Measurements from ENCODE around the gene PCDHGC4.
A peak's percentile ranks its signal among the peaks of the same experiment; 100 is the strongest.

The PCDHGC4 gene

DNA sequence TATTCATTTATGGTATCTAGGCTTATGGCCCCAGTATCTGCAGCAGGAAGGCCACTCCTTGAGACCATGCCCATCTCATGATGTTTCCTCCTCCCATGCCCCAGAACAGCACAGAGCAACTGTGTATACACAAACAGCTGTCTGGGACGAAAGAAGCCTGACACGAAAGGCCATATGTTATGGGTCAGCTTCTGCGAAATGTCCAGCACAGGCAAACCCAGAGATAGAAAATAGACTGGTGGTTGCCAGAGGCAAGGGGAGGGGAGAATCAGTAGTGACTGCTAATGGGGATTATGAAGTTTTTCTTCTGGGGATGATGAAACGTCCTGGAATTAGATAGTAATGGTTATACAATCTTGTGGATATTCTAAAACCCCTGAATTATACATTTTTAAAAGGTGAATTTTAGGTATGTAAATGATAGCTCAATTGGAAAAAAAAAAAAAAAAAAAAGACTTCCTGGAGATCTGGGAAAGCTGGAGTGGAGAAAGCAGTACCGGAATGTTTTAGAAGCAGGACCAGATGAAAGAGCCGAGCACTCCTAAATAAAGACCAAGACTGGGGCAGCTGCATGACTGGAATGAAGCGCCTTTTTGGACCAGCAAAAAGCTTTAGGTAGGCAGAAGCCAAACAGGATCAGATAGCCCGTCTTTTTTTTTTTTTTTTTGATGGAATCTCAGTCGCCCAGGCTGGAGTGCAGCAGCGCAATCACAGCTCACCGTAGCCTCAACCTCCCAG is 33.2 kb downstream of the PCDHGC4 start:
- TF ChIP-seq JUND (IDR thresholded peaks at IDR 0.05; ENCODE audit: low read depth), result no peak
- in situ Hi-C loops (cut with HindIII; ENCODE audit: low pct_unique_long_range_greater_than_20kb, low sequenced_read_pairs), result no loop called here
- DNase-seq (ENCODE audit: low read depth in 1 of 2, low spot score in 1 of 2), result no peak

DNA sequence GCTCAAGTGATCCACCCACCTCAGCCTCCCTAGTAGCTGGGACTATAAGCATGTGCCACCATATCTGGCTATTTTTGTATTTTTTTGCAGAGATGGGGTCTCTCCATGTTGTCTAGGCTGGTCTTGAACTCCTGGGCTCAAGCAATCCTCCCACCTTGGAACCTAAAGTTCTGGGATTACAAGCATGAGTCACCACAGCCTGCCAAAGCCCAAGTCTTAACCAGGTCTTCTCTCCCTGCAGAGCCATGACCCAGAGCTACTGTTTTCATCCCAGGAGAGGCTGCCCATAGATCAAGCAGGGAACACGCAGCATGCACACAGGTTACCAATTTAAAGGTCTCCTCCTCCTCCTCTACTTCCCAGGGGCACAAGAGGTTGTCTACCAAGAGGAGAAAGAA is 33.8 kb downstream of the PCDHGC4 start:
- in situ Hi-C loops (cut with HindIII; ENCODE audit: low pct_unique_long_range_greater_than_20kb, low sequenced_read_pairs), result no loop called here
- no peak for TF ChIP-seq JUND (IDR thresholded peaks at IDR 0.05; ENCODE audit: low read depth)
- no peak for DNase-seq (ENCODE audit: low read depth in 1 of 2, low spot score in 1 of 2)

DNA sequence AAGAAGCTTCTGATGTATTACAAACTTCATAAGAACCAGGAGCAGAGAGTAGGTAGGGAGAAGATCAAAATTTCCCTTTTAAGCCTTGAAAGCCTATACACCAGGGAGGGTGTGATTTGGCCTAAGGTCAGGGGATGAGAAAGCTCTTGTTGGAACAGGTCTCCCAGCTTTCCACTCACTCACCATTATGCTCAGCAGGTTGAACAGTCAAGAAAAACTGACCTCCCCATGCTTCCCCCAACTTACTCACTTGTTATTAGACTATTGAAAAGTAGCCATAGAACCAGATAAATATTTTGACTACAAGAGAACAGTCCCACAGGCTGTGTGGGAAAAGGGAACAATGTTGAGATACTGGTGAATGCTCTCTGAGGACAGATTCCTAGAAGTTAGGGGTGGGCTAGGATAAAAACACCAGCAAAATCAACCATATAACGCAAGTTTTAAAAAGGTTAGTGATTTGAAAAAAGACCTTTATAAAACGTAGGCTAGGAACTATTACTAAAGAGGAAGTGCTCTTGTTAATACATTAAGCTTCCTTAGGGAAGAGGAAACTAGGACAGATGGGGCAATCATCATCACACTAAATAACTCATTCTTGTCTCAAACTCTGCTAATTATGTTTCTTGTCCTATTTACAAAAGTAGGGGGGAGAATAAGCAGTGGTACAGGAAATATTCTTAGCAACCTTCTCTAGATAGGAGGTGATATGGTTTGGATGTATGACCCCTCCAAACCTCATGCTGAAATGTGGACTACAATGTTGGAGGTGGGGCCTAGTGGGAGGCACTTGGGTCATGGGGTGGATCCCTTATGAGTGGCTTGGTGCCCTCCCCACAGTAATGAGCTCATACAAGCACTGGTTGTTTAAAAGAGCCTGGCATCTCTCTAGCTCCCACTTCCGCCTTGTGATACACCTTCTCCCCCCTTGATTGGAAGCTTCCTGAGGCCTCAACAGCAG is 35.1 kb downstream of the PCDHGC4 start:
- in situ Hi-C loops (cut with HindIII; ENCODE audit: low pct_unique_long_range_greater_than_20kb, low sequenced_read_pairs), result no loop called here
- DNase-seq (ENCODE audit: low read depth in 1 of 2, low spot score in 1 of 2), result no peak
- no peak for TF ChIP-seq JUND (IDR thresholded peaks at IDR 0.05; ENCODE audit: low read depth)

GRCh38 chr5:141521244-141521781 is 36.5 kb downstream of the PCDHGC4 start:
- in situ Hi-C loops (cut with HindIII; ENCODE audit: low pct_unique_long_range_greater_than_20kb, low sequenced_read_pairs), result no loop called here
- no peak for TF ChIP-seq JUND (IDR thresholded peaks at IDR 0.05; ENCODE audit: low read depth)
- peak in 1 of 2 experiments; percentile 33 for DNase-seq (ENCODE audit: low read depth in 1 of 2, low spot score in 1 of 2)

DNA sequence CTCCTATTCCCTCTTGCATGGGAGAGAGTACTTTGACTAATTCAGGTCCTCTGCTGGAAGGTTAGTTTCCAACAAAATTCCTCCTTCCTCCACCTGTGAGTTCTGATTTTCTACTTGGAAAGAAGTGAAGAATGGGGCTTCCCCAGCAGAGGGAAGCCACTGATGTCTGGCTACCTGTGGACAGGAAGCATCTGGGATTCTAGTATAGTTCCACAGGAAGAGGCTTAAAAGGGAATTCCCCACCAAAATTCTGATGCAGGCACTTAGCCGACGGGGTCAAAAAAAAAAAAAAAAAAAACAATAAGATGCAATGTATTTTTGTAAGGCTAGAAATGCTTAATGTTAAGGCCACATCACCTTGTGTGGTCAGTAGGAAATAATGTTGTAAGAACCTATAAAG is 37.5 kb downstream of the PCDHGC4 start:
- no peak for DNase-seq (ENCODE audit: low read depth in 1 of 2, low spot score in 1 of 2)
- in situ Hi-C loops (cut with HindIII; ENCODE audit: low pct_unique_long_range_greater_than_20kb, low sequenced_read_pairs), result no loop called here

DNA sequence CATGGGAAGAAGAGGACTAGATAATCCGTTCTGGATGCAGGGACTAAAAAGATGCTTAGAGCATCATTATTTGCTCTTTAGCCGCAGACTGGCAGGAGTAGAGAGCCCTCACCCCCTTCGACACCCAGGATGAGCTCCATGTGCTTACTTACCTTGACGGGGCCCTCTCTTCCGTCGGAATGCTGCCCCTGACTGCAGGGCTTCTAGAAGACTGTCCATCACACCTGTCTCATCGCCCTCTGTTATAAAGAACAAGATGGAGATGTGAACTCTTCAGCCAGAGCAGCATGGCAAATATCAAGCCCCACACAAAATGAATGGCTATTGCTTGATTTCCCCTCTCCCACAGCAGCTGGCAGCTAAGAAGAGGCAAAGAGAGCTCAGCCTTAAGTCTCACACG is 39.2 kb downstream of the PCDHGC4 start:
- no peak for DNase-seq (ENCODE audit: low read depth in 1 of 2, low spot score in 1 of 2)
- TF ChIP-seq JUND (IDR thresholded peaks at IDR 0.05; ENCODE audit: low read depth), result no peak
- in situ Hi-C loops (cut with HindIII; ENCODE audit: low pct_unique_long_range_greater_than_20kb, low sequenced_read_pairs), result no loop called here

More for the DNA sequence above, 37.5 kb downstream of the PCDHGC4 start:
- TF ChIP-seq JUND (IDR thresholded peaks at IDR 0.05; ENCODE audit: low read depth), result no peak

DNA sequence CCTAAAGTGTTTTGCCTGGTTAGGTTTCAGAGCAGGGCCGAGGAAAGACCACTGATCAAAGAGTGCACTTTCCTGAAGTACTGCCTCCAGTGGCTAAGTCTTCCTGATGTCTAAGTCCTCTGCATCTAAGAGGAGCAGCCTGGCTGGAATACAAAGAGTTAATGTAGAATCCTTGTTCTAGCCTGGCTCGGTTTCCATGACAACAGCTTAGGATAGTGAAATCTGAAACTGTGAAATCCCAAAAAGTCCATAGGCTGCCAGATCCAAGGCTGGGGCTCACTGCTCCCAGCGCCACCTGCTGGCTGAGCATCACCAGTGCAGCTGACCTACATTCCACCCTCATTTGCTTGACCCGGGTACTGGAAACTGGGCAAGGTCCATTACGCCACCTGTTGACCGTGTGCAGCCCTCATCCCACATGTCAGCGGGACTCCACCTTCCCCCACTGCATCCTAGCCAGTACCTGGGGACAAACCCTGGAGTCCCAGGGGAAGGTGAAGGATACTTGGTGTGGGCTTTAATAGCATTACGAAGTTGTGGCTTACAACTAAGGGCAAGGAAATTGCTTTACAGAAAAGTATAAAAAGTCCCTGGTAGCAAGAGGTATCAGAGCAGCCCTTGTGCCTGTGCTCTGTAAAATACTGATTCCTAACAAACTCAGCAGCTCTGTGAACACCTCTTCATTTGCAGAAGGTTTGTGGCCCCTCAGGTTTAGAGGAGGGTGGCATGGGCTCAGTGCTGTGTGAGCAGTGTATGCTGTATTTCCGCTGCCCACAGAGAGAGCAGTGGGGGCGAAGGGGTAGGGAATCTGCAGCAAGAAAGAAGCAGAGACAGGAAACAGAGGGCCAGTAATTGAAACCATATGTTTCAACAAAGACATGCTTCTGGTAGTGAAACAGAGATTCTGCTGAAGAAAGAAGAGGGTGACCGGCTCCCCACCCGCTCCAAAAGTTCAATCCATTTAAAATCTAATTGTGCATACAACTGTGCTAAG is 40.1 kb downstream of the PCDHGC4 start:
- no peak for TF ChIP-seq JUND (IDR thresholded peaks at IDR 0.05; ENCODE audit: low read depth)
- in situ Hi-C loops (cut with HindIII; ENCODE audit: low pct_unique_long_range_greater_than_20kb, low sequenced_read_pairs), result no loop called here
- peak; percentile 93 to 95 for DNase-seq (ENCODE audit: low read depth in 1 of 2, low spot score in 1 of 2)

- in situ Hi-C loops (cut with HindIII; ENCODE audit: low pct_unique_long_range_greater_than_20kb, low sequenced_read_pairs), result no loop called here
- no peak for DNase-seq (ENCODE audit: low read depth in 1 of 2, low spot score in 1 of 2)
- no peak for TF ChIP-seq JUND (IDR thresholded peaks at IDR 0.05; ENCODE audit: low read depth)
Observed at GRCh38 chr5:141525653-141526052, 40.8 kb downstream of the PCDHGC4 start.

DNA sequence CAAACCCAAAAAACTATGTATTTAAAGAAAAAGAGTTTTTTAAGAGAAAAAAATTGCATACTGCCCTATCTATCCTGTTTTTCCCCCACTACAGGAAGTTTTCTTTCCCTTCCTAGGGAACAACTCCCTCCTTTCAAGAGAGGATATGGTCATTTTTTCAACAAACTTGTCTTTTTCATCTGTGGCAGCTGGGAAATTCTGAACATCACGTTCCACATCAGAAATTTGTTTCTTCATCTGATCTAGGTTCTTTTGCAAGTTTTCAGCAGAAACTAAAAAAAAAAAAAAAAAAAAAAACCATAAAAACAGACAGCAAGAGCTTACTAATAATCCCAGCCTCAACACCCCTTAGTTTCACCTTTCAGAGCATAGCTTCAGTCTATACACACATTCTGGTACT is 42.6 kb downstream of the PCDHGC4 start:
- no peak for TF ChIP-seq JUND (IDR thresholded peaks at IDR 0.05; ENCODE audit: low read depth)
- in situ Hi-C loops (cut with HindIII; ENCODE audit: low pct_unique_long_range_greater_than_20kb, low sequenced_read_pairs), result no loop called here

DNA sequence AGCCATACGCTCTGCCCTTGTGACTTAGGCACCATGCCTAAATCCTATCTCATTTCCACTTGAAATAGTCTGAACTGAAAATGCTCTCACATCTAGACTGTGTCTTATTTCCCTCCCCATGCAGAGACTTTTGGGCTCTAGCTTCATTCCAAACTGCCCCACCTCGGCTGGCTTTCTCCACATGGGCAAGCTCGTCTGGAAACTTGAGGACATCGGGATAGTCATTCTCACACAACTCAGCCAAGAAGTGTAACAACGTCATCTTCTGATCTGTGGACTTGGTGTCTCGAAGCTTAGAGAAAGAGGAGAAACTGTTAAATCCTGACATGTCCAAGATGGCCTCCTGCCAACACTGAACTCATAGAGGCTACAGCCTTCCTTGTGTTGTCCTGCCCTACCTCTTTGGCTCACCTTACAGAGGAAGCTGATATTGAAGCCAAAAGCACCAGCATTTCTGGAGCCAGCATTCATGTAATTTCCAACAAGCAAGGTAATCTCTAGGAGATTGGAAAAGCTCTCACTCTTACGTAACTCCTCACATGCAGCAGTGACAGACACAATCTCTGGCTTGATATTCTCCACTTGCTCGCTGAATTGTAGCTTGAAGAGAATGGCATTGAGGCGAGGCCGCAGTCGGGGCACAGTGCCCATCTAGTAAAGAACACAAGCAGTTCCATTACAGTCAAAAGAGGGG is 43.6 kb downstream of the PCDHGC4 start:
- DNase-seq (ENCODE audit: low read depth in 1 of 2, low spot score in 1 of 2), result no peak
- in situ Hi-C loops (cut with HindIII; ENCODE audit: low pct_unique_long_range_greater_than_20kb, low sequenced_read_pairs), result no loop called here
- TF ChIP-seq JUND (IDR thresholded peaks at IDR 0.05; ENCODE audit: low read depth), result no peak

More for the DNA sequence above, 42.6 kb downstream of the PCDHGC4 start:
- DNase-seq (ENCODE audit: low read depth in 1 of 2, low spot score in 1 of 2), result no peak

GRCh38 chr5:141529002-141529401 is 44.2 kb downstream of the PCDHGC4 start:
- no peak for DNase-seq (ENCODE audit: low read depth in 1 of 2, low spot score in 1 of 2)
- TF ChIP-seq JUND (IDR thresholded peaks at IDR 0.05; ENCODE audit: low read depth), result no peak
- in situ Hi-C loops (cut with HindIII; ENCODE audit: low pct_unique_long_range_greater_than_20kb, low sequenced_read_pairs), result no loop called here

Measured in T47D (cell line).